HepG2 (cell line): ENCODE results near the gene HELZ2. TPM values are rescaled to one million over a fixed set of nuclear protein-coding genes. Genes with fewer than 3 reads are reported as not detected.

Source experiments
- AGO2 ChIP-seq: fragments of 200-400 bp; formaldehyde crosslinking; optimal IDR thresholded peaks from 2 replicates; pipeline ENCODE3; 2017; ENCODE audit warnings: mild to moderate bottlenecking, low read depth, low read length, moderate library complexity
- DR1 ChIP-seq: sonication (generic); formaldehyde crosslinking; IDR thresholded peaks from 2 replicates; pipeline ENCODE4 v1.8.0; 2021; ENCODE audit warnings: mild to moderate bottlenecking, missing genetic modification reagents, inconsistent platforms
- FOXA1 ChIP-seq, 2 experiments: fragments of 450-650 bp in 1 of 2; sonication (generic) in 1 of 2; formaldehyde crosslinking in 1 of 2; IDR thresholded peaks; 2 replicates each; pipeline versions ENCODE4 v1.4.0 to v1.6.1; 2016 to 2020; ENCODE audit warnings: missing genetic modification reagents in 1 of 2
- KAT7 ChIP-seq: IDR thresholded peaks from 2 replicates; pipeline ENCODE4 v1.6.1; 2018; ENCODE audit warnings: borderline replicate concordance, missing compliant biosample characterization
- SRSF1 ChIP-seq: fragments of 200-400 bp; formaldehyde crosslinking; optimal IDR thresholded peaks from 2 replicates; pipeline ENCODE3; 2017; ENCODE audit warnings: mild to moderate bottlenecking, low read depth, low read length, moderate library complexity
- TARDBP ChIP-seq: sonication (generic); formaldehyde crosslinking; IDR thresholded peaks from 2 replicates; pipeline ENCODE4 v1.8.0; 2022; ENCODE audit warnings: mild to moderate bottlenecking, missing genetic modification reagents
- ZFP1 ChIP-seq: IDR thresholded peaks from 2 replicates; pipeline ENCODE4 v1.6.1; 2016
- ZNF253 ChIP-seq: sonication (generic); formaldehyde crosslinking; IDR thresholded peaks from 2 replicates; pipeline ENCODE4 v1.8.0; 2022; ENCODE audit warnings: mild to moderate bottlenecking, missing genetic modification reagents, borderline replicate concordance
- ZNF350 ChIP-seq: sonication (generic); formaldehyde crosslinking; IDR thresholded peaks from 2 replicates; pipeline ENCODE4 v1.4.0; 2020; ENCODE audit warnings: mild to moderate bottlenecking, low read depth, missing genetic modification reagents, borderline replicate concordance
- ZNF660 ChIP-seq: sonication (generic); formaldehyde crosslinking; IDR thresholded peaks from 2 replicates; pipeline ENCODE4 v1.5.1; 2020; ENCODE audit warnings: mild to moderate bottlenecking, low read depth, missing genetic modification reagents, borderline replicate concordance
- ZSCAN31 ChIP-seq: sonication (generic); formaldehyde crosslinking; IDR thresholded peaks from 2 replicates; pipeline ENCODE4 v1.5.0; 2020; ENCODE audit warnings: low read depth, mild to moderate bottlenecking, missing genetic modification reagents
- polyA plus RNA-seq, 8 experiments: library from polyadenylated mRNA; depleted of rRNA in 3 of 8; stranded (reverse) in 7 of 8; unstranded in 1 of 8; fragments of >200 nt; fragmentation: Illumina TruSeq in 4 of 8; extraction: Trizol in 4 of 8; gene quantifications; 2 replicates each; pipeline versions ENCODE4 v1.2.1 to v1.2.3, GENCODE V29; 2011 to 2016; ENCODE audit warnings: low read depth in 4 of 8, missing spikeins in 1 of 8, mixed read lengths in 1 of 8; ENCODE audit not compliant: insufficient read depth in 1 of 8
- total RNA-seq, 5 experiments: library from RNA; depleted of rRNA; stranded (reverse); fragments of >200 nt; fragmentation: Illumina TruSeq; extraction: Trizol; gene quantifications; 2 replicates each; pipeline ENCODE4 v1.2.3, GENCODE V29; 2016; ENCODE audit warnings: low read depth in 1 of 5
- TF ChIP-seq, protein P1 (sequence below): sonication (generic); formaldehyde crosslinking; IDR thresholded peaks from 2 replicates; pipeline ENCODE4 v1.5.0; 2020; ENCODE audit warnings: missing genetic modification reagents
- TF ChIP-seq, protein P2 (sequence below): sonication (generic); formaldehyde crosslinking; IDR thresholded peaks from 2 replicates; pipeline ENCODE4 v1.4.0; 2020; ENCODE audit warnings: missing genetic modification reagents, low read depth, mild to moderate bottlenecking, borderline replicate concordance
- TF ChIP-seq, protein P3 (sequence below): sonication (generic); formaldehyde crosslinking; IDR thresholded peaks from 2 replicates; pipeline ENCODE4 v1.4.0; 2020; ENCODE audit warnings: missing genetic modification reagents, borderline replicate concordance
- TF ChIP-seq, protein P4 (sequence below): sonication (generic); formaldehyde crosslinking; IDR thresholded peaks from 2 replicates; pipeline ENCODE4 v1.4.0; 2020; ENCODE audit warnings: missing genetic modification reagents, borderline replicate concordance
- TF ChIP-seq, protein P5 (sequence below): conservative IDR thresholded peaks from 2 replicates; pipeline ENCODE4 v1.6.1; 2018; ENCODE audit warnings: missing genetic modification reagents
- TF ChIP-seq, protein P6 (sequence below): sonication (generic); formaldehyde crosslinking; IDR thresholded peaks from 2 replicates; pipeline ENCODE4 v1.5.1; 2020; ENCODE audit warnings: mild to moderate bottlenecking, moderate library complexity, missing genetic modification reagents

The HELZ2 gene
- total and polyA plus RNA-seq, 2 of the 13 experiments (the other 11 are each of a cell fraction or from before 2014, with no cell fraction given) = 9.6 to 10.1 TPM

DNA sequence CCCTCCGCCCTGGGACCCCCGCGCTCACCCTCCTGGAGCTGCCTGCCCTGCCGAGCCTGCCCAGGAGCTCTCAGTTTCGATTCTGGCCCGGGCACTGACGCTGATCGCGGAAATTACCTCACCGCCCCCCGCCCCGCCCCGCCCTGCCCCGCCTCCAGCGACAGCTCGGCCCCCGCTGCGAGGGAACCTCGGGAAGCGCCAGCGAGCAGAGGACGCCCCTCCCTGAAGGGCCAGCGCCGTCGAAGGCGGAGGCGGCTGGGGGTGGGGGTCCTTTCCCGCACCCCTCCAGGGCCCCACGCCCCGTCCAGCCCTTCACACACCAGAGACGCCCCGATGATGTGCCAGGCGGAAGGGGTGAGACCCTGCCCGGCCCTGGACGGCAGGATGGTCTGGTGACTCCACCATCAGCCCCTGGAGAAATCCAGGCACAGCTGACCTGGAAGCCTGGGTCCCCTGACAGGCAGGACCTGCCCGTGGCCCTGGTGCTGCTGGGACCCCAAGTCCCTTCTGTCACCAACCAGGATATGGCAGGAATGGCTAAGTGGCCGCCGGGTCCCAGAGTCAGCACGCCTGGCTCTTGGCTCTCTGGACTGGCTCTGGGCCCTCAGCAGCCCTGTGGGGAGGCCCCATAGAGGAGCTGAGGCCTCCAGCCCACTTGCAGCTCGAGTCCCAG, at the start of gene HELZ2 (continued):
- 0 out of 2 replicates have a peak, but pooled peaks have one; percentile 45 for TF ChIP-seq ZNF350 (CRISPR knock-in tag)
- no peak for TF ChIP-seq ZSCAN31 (CRISPR knock-in tag)
- TF ChIP-seq FOXA1 (IDR thresholded peaks at IDR 0.05) = no peak
- TF ChIP-seq FOXA1 (CRISPR knock-in tag; IDR thresholded peaks at IDR 0.05) = no peak; the same call in 1 of the 2 replicates
- no peak for TF ChIP-seq SRSF1
- 0 out of 2 replicates have a peak, but pooled peaks have one; percentile 39 for TF ChIP-seq DR1 (CRISPR knock-in tag)
- TF ChIP-seq KAT7 (CRISPR knock-in tag) = peak; percentile 17; the same call in 1 of the 2 replicates
- TF ChIP-seq, protein P1, sequence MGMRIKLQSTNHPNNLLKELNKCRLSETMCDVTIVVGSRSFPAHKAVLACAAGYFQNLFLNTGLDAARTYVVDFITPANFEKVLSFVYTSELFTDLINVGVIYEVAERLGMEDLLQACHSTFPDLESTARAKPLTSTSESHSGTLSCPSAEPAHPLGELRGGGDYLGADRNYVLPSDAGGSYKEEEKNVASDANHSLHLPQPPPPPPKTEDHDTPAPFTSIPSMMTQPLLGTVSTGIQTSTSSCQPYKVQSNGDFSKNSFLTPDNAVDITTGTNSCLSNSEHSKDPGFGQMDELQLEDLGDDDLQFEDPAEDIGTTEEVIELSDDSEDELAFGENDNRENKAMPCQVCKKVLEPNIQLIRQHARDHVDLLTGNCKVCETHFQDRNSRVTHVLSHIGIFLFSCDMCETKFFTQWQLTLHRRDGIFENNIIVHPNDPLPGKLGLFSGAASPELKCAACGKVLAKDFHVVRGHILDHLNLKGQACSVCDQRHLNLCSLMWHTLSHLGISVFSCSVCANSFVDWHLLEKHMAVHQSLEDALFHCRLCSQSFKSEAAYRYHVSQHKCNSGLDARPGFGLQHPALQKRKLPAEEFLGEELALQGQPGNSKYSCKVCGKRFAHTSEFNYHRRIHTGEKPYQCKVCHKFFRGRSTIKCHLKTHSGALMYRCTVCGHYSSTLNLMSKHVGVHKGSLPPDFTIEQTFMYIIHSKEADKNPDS (CRISPR knock-in tag) = no peak
- TF ChIP-seq TARDBP (CRISPR knock-in tag) = peak; percentile 61; the same call in 1 of the 2 replicates
- 0 out of 2 replicates have a peak, but pooled peaks have one; percentile 58 for TF ChIP-seq ZNF660 (CRISPR knock-in tag)
- TF ChIP-seq, protein P2, sequence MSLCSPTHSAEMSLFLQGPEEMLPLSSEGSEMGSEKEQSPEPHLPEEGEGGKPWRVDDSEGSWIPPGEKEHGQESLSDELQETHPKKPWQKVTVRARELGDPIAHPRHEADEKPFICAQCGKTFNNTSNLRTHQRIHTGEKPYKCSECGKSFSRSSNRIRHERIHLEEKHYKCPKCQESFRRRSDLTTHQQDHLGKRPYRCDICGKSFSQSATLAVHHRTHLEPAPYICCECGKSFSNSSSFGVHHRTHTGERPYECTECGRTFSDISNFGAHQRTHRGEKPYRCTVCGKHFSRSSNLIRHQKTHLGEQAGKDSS (CRISPR knock-in tag) = 0 out of 2 replicates have a peak, but pooled peaks have one; percentile 18
- TF ChIP-seq, protein P3, sequence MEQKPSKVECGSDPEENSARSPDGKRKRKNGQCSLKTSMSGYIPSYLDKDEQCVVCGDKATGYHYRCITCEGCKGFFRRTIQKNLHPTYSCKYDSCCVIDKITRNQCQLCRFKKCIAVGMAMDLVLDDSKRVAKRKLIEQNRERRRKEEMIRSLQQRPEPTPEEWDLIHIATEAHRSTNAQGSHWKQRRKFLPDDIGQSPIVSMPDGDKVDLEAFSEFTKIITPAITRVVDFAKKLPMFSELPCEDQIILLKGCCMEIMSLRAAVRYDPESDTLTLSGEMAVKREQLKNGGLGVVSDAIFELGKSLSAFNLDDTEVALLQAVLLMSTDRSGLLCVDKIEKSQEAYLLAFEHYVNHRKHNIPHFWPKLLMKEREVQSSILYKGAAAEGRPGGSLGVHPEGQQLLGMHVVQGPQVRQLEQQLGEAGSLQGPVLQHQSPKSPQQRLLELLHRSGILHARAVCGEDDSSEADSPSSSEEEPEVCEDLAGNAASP = no peak
- TF ChIP-seq ZFP1 (CRISPR knock-in tag) = no peak
- TF ChIP-seq, protein P4, sequence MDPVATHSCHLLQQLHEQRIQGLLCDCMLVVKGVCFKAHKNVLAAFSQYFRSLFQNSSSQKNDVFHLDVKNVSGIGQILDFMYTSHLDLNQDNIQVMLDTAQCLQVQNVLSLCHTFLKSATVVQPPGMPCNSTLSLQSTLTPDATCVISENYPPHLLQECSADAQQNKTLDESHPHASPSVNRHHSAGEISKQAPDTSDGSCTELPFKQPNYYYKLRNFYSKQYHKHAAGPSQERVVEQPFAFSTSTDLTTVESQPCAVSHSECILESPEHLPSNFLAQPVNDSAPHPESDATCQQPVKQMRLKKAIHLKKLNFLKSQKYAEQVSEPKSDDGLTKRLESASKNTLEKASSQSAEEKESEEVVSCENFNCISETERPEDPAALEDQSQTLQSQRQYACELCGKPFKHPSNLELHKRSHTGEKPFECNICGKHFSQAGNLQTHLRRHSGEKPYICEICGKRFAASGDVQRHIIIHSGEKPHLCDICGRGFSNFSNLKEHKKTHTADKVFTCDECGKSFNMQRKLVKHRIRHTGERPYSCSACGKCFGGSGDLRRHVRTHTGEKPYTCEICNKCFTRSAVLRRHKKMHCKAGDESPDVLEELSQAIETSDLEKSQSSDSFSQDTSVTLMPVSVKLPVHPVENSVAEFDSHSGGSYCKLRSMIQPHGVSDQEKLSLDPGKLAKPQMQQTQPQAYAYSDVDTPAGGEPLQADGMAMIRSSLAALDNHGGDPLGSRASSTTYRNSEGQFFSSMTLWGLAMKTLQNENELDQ = no peak
- TF ChIP-seq, protein P5, sequence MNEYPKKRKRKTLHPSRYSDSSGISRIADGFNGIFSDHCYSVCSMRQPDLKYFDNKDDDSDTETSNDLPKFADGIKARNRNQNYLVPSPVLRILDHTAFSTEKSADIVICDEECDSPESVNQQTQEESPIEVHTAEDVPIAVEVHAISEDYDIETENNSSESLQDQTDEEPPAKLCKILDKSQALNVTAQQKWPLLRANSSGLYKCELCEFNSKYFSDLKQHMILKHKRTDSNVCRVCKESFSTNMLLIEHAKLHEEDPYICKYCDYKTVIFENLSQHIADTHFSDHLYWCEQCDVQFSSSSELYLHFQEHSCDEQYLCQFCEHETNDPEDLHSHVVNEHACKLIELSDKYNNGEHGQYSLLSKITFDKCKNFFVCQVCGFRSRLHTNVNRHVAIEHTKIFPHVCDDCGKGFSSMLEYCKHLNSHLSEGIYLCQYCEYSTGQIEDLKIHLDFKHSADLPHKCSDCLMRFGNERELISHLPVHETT (CRISPR knock-in tag) = no peak
- TF ChIP-seq AGO2 = no peak
- peak; percentile 56; the same call in 1 of the 2 replicates for TF ChIP-seq ZNF253 (CRISPR knock-in tag)
- TF ChIP-seq, protein P6, sequence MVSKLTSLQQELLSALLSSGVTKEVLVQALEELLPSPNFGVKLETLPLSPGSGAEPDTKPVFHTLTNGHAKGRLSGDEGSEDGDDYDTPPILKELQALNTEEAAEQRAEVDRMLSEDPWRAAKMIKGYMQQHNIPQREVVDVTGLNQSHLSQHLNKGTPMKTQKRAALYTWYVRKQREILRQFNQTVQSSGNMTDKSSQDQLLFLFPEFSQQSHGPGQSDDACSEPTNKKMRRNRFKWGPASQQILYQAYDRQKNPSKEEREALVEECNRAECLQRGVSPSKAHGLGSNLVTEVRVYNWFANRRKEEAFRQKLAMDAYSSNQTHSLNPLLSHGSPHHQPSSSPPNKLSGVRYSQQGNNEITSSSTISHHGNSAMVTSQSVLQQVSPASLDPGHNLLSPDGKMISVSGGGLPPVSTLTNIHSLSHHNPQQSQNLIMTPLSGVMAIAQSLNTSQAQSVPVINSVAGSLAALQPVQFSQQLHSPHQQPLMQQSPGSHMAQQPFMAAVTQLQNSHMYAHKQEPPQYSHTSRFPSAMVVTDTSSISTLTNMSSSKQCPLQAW (CRISPR knock-in tag) = peak; percentile 61; the same call in 1 of the 2 replicates
